ENCODE data around the gene PAK1IP1. TPM values are rescaled to one million over a fixed set of nuclear protein-coding genes. Genes with fewer than 3 reads are reported as not detected.

Gene PAK1IP1
- polyA plus RNA-seq, 1 of the 3 experiments (the other 2 are of a cell fraction) = 16.2 TPM

GRCh38 chr6:10690651-10691445 lies 3.9 kb upstream of the PAK1IP1 start:
- H3K27me3 ChIP-seq (ENCODE audit: insufficient read depth) = no peaks in the 10 kb centered on the region
- H4K20me1 ChIP-seq (ENCODE audit: insufficient read depth) = no peaks in the 10 kb centered on the region
- H3K4me3 ChIP-seq (ENCODE audit: low read depth in 2 of 2, low read length in 1 of 2) = no peak overlapping the region
- CTCF ChIA-PET = no interaction called here
- H3K9me2 ChIP-seq = no peaks in the 10 kb centered on the region
- H3K9me3 ChIP-seq = no peaks in the 10 kb centered on the region
- H2AFZ ChIP-seq (ENCODE audit: low read depth) = no peak overlapping the region
- TF ChIP-seq IRF3 (IDR thresholded peaks at IDR 0.05; ENCODE audit: low read depth, low read length) (no peak), TEAD4 (IDR thresholded peaks at IDR 0.05; ENCODE audit: borderline replicate concordance, insufficient read depth) (no peak), EZH2phosphoT487 (IDR thresholded peaks at IDR 0.05; ENCODE audit: borderline replicate concordance, low read depth) (no peak), RFX5 (IDR thresholded peaks at IDR 0.05; ENCODE audit: low read length) (no peak), REST (IDR thresholded peaks at IDR 0.05; ENCODE audit: low read depth, low read length) (no peak), FOXJ3 (CRISPR knock-in tag; IDR thresholded peaks at IDR 0.05) (no peak), MXI1 (IDR thresholded peaks at IDR 0.05; ENCODE audit: low read depth, low read length) (no peak), SMC3 (IDR thresholded peaks at IDR 0.05; ENCODE audit: low read depth, low read length) (no peak), NRF1 (IDR thresholded peaks at IDR 0.05; ENCODE audit: low read depth, low read length) (no peak), EP300 (IDR thresholded peaks at IDR 0.05; ENCODE audit: borderline replicate concordance in 1 of 2, low read depth in 1 of 2, low read length in 1 of 2) (no peak), MEF2A (IDR thresholded peaks at IDR 0.05; ENCODE audit: borderline replicate concordance, low read depth) (no peak), USF1 (IDR thresholded peaks at IDR 0.05; ENCODE audit: borderline replicate concordance, low read depth) (no peak), GATA2 (CRISPR knock-in tag; IDR thresholded peaks at IDR 0.05) (no peak), RXRA (IDR thresholded peaks at IDR 0.05; ENCODE audit: borderline replicate concordance, low read depth) (no peak)
- DNase-seq = no peak
- WGBS (ENCODE audit: low lambda C conversion rate) = 89% methylated on average over 15 of the region's 15 CpGs
- no peaks in the 10 kb centered on the region for H3K36me3 ChIP-seq (replicated peaks in 1 of 2; ENCODE audit: control insufficient read depth in 1 of 2, insufficient read depth in 2 of 2, low read length in 1 of 2)
- peaks cover 30% of the 10 kb centered on the region for H3K79me2 ChIP-seq (ENCODE audit: insufficient read depth)
- H3F3A ChIP-seq (replicated peaks; ENCODE audit: insufficient read depth) = peaks cover 4% of the 10 kb centered on the region
- no peak overlapping the region for H3K27ac ChIP-seq (ENCODE audit: low read depth in 2 of 2, low read length in 1 of 2)
- peaks cover 1 to 7% of the 10 kb centered on the region in 2 experiments; a peak in 3 of 4 replicates for H3K4me1 ChIP-seq (ENCODE audit: control insufficient read depth in 1 of 2, insufficient read depth in 2 of 2, low read depth in 1 of 2, low read length in 1 of 2)
- no peak overlapping the region for H3K4me2 ChIP-seq
- POLR2A ChIA-PET = no interaction called here
- H3K9ac ChIP-seq = no peak overlapping the region
